Glutamatergic neuron (in vitro differentiated cells): ENCODE measurements around the gene CTCFL. TPM values are rescaled to one million over a fixed set of nuclear protein-coding genes. Genes with fewer than 3 reads are reported as not detected.
"Not testable (repeated sequence)": the region's sequence is repeated elsewhere in the genome, so short reads cannot be mapped to it uniquely, and the experiment has no call there.

ENCODE experiments used
- DNase-seq: peaks from one replicate; pipeline ENCODE4 v3.0.0; 2022
- H3K27ac Mint-ChIP-seq: one replicate; pipeline ENCODE4 v1.8.0; 2020; ENCODE audit warnings: mild to moderate bottlenecking, mixed read lengths, inconsistent platforms; ENCODE audit not compliant: unreplicated experiment
- H3K27me3 Mint-ChIP-seq: one replicate; pipeline ENCODE4 v1.8.0; 2020; ENCODE audit warnings: mild to moderate bottlenecking, moderate library complexity, mixed read lengths, inconsistent platforms; ENCODE audit not compliant: unreplicated experiment
- H3K36me3 Mint-ChIP-seq: one replicate; pipeline ENCODE4 v1.8.0; 2020; ENCODE audit warnings: mild to moderate bottlenecking, mixed read lengths, inconsistent platforms; ENCODE audit not compliant: unreplicated experiment
- H3K4me1 Mint-ChIP-seq: one replicate; pipeline ENCODE4 v1.8.0; 2020; ENCODE audit warnings: mild to moderate bottlenecking, low read depth, mixed read lengths, inconsistent platforms; ENCODE audit not compliant: unreplicated experiment
- H3K4me3 Mint-ChIP-seq: one replicate; pipeline ENCODE4 v1.8.0; 2020; ENCODE audit warnings: mild to moderate bottlenecking, mixed read lengths, inconsistent platforms; ENCODE audit not compliant: unreplicated experiment
- H3K9me3 Mint-ChIP-seq: one replicate; pipeline ENCODE4 v1.8.0; 2020; ENCODE audit warnings: mild to moderate bottlenecking, moderate library complexity, mixed read lengths, inconsistent platforms; ENCODE audit not compliant: unreplicated experiment
- total RNA-seq: library from RNA; stranded (reverse); fragmentation: NEBNext Ultra II Directional; extraction: Animal tissue kit (Norgen Biotek cat#: 25700); gene quantifications from one replicate; pipeline ENCODE4 v1.2.1, GENCODE V29; 2021; ENCODE audit not compliant: unreplicated experiment
- TF ChIP-seq, protein P1 (sequence below): fragments of 200-600 bp; sonication (generic); IDR thresholded peaks from one replicate; pipeline ENCODE4 v1.5.0; 2021; ENCODE audit not compliant: partially characterized antibody, unreplicated experiment

The CTCFL gene
- total RNA-seq, 1 donor from 2014 or later: not detected

DNA sequence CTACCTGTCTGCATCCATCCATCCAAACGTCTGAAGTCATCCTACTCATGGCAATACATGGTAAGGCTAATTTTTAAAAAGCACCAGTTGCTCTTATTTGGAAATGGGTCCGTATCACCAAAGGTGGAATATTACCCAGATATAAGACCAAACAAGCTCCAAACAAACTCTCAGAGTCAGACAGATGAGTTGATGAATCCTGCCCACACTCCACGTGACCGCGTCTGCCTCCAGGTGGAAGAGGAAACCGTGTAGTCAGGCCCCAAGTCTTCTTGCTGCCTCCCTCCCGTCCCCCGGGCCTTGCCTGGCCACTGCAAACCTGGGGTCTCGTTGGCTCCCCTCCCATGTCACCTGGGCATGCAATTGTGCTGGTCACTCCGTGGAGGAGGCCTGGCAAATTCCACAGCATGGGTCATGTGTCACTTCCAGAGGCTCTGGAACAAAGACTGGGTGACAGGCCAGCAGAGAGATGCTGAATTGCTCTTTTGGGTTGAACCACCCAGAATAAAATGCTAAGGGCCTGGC lies 31.8 kb downstream of the CTCFL start:
- Mint-ChIP-seq H3K27me3 (peaks cover 3% of the 10 kb centered on the region), H3K9me3 (no peaks in the 10 kb centered on the region), H3K4me1 (peaks cover 2% of the 10 kb centered on the region), H3K36me3 (no peaks in the 10 kb centered on the region), H3K4me3 (no peak overlapping the region), H3K27ac (no peak overlapping the region)
- no peak for DNase-seq
- TF ChIP-seq, protein P1, sequence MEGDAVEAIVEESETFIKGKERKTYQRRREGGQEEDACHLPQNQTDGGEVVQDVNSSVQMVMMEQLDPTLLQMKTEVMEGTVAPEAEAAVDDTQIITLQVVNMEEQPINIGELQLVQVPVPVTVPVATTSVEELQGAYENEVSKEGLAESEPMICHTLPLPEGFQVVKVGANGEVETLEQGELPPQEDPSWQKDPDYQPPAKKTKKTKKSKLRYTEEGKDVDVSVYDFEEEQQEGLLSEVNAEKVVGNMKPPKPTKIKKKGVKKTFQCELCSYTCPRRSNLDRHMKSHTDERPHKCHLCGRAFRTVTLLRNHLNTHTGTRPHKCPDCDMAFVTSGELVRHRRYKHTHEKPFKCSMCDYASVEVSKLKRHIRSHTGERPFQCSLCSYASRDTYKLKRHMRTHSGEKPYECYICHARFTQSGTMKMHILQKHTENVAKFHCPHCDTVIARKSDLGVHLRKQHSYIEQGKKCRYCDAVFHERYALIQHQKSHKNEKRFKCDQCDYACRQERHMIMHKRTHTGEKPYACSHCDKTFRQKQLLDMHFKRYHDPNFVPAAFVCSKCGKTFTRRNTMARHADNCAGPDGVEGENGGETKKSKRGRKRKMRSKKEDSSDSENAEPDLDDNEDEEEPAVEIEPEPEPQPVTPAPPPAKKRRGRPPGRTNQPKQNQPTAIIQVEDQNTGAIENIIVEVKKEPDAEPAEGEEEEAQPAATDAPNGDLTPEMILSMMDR: no peak

DNA sequence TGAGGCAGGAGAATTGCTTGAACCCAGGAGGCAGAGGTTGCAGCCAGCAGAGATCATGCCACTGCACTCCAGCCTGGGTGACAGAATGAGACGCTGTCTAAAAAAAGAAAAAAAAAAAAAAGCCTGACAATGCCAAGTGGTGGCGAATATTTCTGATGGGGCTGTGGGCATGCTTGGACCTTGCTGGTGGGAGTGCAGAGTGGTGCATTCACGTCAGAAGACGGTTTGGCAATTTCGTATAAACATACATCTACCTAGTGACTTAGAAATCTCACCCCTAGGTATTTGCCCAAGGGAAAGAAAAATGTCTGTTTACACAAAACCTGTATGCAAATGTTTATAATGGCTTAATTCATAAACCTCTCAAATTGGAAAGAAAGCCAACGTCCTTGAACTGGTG lies 33.6 kb downstream of the CTCFL start:
- H3K36me3 Mint-ChIP-seq: no peaks in the 10 kb centered on the region
- TF ChIP-seq, protein P1: no peak
- no peak overlapping the region for H3K4me3 Mint-ChIP-seq
- no peaks in the 10 kb centered on the region for H3K9me3 Mint-ChIP-seq
- no peak overlapping the region for H3K27ac Mint-ChIP-seq
- H3K27me3 Mint-ChIP-seq: peaks cover 3% of the 10 kb centered on the region
- no peak for DNase-seq
- peaks cover 2% of the 10 kb centered on the region for H3K4me1 Mint-ChIP-seq

DNA sequence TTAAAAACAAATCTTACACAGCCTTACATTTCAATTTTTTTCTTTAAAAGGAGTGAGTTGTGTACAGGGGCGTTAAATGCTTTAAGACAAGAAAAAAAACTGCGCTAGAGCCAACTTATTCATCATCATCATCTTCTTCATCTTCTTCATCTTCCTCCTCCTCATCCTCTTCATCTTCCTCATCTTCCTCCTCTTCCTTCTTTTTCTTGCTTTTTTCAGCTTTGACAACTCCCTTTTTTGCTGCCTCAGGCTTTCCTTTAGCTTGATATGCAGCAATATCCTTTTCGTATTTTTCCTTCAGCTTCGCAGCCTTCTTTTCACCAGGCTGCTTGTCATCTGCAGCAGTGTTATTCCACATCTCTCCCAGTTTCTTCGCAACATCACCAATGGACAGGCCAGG lies 36.7 kb downstream of the CTCFL start:
- H3K36me3 Mint-ChIP-seq, H3K4me3 Mint-ChIP-seq, H3K27me3 Mint-ChIP-seq, H3K27ac Mint-ChIP-seq, DNase-seq, H3K9me3 Mint-ChIP-seq, H3K4me1 Mint-ChIP-seq: not testable (repeated sequence)

DNA sequence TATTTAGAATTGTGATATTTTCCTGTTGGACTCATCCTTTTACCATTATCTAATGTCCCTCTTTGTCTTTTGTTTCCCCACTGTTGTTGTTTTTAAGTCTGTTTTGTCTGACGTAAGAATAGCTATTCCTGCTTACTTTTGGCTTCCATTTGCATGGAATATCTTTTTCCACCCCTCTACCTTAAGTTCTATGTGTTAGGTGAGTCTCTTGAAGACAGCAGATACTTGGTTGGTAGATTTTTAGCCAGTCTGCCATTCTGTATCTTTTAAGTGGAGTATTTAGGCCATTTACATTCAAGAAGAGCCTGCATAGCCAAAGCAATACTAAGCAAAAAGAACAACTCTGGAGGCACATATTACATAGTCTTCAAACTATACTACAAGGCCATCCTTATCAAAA lies 39.2 kb downstream of the CTCFL start:
- Mint-ChIP-seq H3K4me3 (no peak overlapping the region), H3K27me3 (peaks cover 3% of the 10 kb centered on the region), H3K36me3 (no peaks in the 10 kb centered on the region), H3K9me3 (peaks cover 1% of the 10 kb centered on the region), H3K4me1 (peaks cover 18% of the 10 kb centered on the region), H3K27ac (no peak overlapping the region)
- DNase-seq: no peak
- TF ChIP-seq, protein P1: no peak

DNA sequence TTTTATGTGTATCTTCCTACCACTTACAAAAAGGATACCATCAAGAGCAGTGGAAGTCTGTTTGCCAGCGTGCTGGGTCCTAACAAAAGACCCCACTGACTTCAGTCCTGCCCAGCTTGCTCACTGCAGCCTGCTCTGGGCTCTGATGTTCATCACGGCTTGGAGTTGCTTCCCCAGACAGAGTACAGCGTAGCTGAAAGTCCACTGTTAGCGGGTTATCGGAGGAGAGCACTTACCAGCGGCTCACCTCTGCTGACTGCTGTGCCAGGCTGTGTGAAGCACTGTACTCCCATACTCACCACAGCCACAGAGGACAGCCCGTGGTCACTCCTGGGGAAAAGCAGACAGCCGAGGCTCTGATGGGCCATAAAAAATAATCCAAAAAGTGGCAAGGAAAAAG lies 40.2 kb downstream of the CTCFL start:
- no peak for DNase-seq
- H3K4me1 Mint-ChIP-seq: peaks cover 18% of the 10 kb centered on the region

More for the DNA sequence above, 40.2 kb downstream of the CTCFL start:
- Mint-ChIP-seq H3K36me3 (no peaks in the 10 kb centered on the region), H3K27ac (no peak overlapping the region), H3K4me3 (no peak overlapping the region), H3K9me3 (peaks cover 1% of the 10 kb centered on the region), H3K27me3 (peaks cover 1% of the 10 kb centered on the region)
- TF ChIP-seq, protein P1: no peak
